SK-N-SH treated with all-trans-retinoic acid at 6 μM for 48 hours (cell line): ENCODE measurements around the gene ST3GAL5.

Experiments used
- ATAC-seq: fragments of 200-7000 bp; cut with Tn5 transposase; 3 replicates; pipeline ENCODE4 v1.9.1; 2020; ENCODE audit warnings: mild to moderate bottlenecking, moderate library complexity
- BACH2 ChIP-seq: fragments of 250-450 bp; sonication (Bioruptor Pico); IDR thresholded peaks from 2 replicates; pipeline ENCODE4 v1.9.0; 2021; ENCODE audit warnings: mild to moderate bottlenecking, borderline replicate concordance
- CSRNP3 ChIP-seq: fragments of 250-450 bp; sonication (Bioruptor Pico); IDR thresholded peaks from 2 replicates; pipeline ENCODE4 v1.5.1; 2021; ENCODE audit warnings: mild to moderate bottlenecking, moderate library complexity
- ESRRG ChIP-seq: fragments of 250-450 bp; sonication (Bioruptor Pico); IDR thresholded peaks from 2 replicates; pipeline ENCODE4 v1.6.1; 2021; ENCODE audit warnings: mild to moderate bottlenecking
- ISL1 ChIP-seq: fragments of 250-450 bp; sonication (Bioruptor Pico); IDR thresholded peaks from 2 replicates; pipeline ENCODE4 v2.1.2; 2022; ENCODE audit warnings: mild to moderate bottlenecking, moderate library complexity
- PATZ1 ChIP-seq: fragments of 250-450 bp; sonication (Bioruptor Pico); IDR thresholded peaks from 2 replicates; pipeline ENCODE4 v1.8.0; 2020; ENCODE audit warnings: mild to moderate bottlenecking, moderate library complexity, borderline replicate concordance
- PPARA ChIP-seq: fragments of 250-450 bp; sonication (Bioruptor Pico); IDR thresholded peaks from 2 replicates; pipeline ENCODE4 v1.5.0; 2020; ENCODE audit warnings: mild to moderate bottlenecking, borderline replicate concordance
- RARB ChIP-seq: fragments of 250-450 bp; sonication (Bioruptor Pico); IDR thresholded peaks from 2 replicates; pipeline ENCODE4 v1.8.0; 2021; ENCODE audit warnings: mild to moderate bottlenecking, moderate library complexity
- TCF4 ChIP-seq: fragments of 250-450 bp; sonication (Bioruptor Pico); IDR thresholded peaks from 2 replicates; pipeline ENCODE4 v1.8.0; 2021; ENCODE audit warnings: mild to moderate bottlenecking, moderate library complexity, borderline replicate concordance
- ZFP3 ChIP-seq: fragments of 250-450 bp; sonication (Bioruptor Pico); IDR thresholded peaks from 2 replicates; pipeline ENCODE4 v1.5.0; 2020; ENCODE audit warnings: mild to moderate bottlenecking, moderate library complexity
- ZFP30 ChIP-seq: fragments of 450-650 bp; formaldehyde crosslinking; IDR thresholded peaks from 2 replicates; pipeline ENCODE4 v1.5.0; 2022; ENCODE audit warnings: mild to moderate bottlenecking, moderate library complexity
- ZNF565 ChIP-seq: fragments of 450-650 bp; formaldehyde crosslinking; conservative IDR thresholded peaks from 2 replicates; pipeline ENCODE4 v1.5.0; 2020; ENCODE audit warnings: low read depth, mild to moderate bottlenecking, moderate library complexity
- ZNF70 ChIP-seq: fragments of 450-650 bp; formaldehyde crosslinking; IDR thresholded peaks from 2 replicates; pipeline ENCODE4 v1.5.0; 2020; ENCODE audit warnings: mild to moderate bottlenecking, moderate library complexity
- TF ChIP-seq, protein P1 (sequence below): fragments of 250-450 bp; sonication (Bioruptor Pico); IDR thresholded peaks from 2 replicates; pipeline ENCODE4 v1.5.0; 2020; ENCODE audit warnings: mild to moderate bottlenecking, moderate library complexity
- TF ChIP-seq, protein P2 (sequence below): fragments of 250-450 bp; sonication (Bioruptor Pico); IDR thresholded peaks from 2 replicates; pipeline ENCODE4 v1.5.1; 2020; ENCODE audit warnings: low read depth, mild to moderate bottlenecking, moderate library complexity

Gene ST3GAL5

GRCh38 chr2:85888684-85889626, at the start of gene ST3GAL5:
Gene ST3GAL5 (minus strand): TSS chr2:85888990. CDS start chr2:85888905, 85 bp downstream.
- TF ChIP-seq PATZ1, result peak; percentile 36; the same call in 1 of the 2 replicates
- TF ChIP-seq ZNF565 (CRISPR knock-in tag), result no peak
- ATAC-seq, result peak; percentile 70

DNA sequence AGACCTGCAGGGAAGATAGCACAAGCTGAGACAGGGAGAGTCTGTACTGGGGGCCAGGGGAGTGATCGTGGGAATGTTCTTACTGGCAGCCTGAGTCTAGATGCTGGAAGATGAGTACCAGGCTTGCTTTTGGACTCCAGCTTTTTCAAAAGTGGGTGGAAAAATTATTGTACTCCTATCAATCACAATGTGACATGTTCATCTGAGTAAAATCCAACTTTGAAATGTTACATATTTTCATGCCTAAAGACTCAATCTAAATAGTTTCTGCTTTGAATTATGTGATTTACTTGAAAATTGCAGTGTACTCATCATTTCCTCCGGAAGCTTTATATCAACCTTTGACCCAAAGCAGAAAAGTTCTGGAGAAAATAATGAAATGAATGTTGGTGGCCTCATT, 49.7 kb upstream of the ST3GAL5 start:
- ATAC-seq, result peak; percentile 40
- TF ChIP-seq RARB, result no peak
- peak; percentile 19; the same call in 1 of the 2 replicates for TF ChIP-seq ISL1

GRCh38 chr2:85937069-85937439, 48.3 kb upstream of the ST3GAL5 start:
- no peak for ATAC-seq
- TF ChIP-seq, protein P1, sequence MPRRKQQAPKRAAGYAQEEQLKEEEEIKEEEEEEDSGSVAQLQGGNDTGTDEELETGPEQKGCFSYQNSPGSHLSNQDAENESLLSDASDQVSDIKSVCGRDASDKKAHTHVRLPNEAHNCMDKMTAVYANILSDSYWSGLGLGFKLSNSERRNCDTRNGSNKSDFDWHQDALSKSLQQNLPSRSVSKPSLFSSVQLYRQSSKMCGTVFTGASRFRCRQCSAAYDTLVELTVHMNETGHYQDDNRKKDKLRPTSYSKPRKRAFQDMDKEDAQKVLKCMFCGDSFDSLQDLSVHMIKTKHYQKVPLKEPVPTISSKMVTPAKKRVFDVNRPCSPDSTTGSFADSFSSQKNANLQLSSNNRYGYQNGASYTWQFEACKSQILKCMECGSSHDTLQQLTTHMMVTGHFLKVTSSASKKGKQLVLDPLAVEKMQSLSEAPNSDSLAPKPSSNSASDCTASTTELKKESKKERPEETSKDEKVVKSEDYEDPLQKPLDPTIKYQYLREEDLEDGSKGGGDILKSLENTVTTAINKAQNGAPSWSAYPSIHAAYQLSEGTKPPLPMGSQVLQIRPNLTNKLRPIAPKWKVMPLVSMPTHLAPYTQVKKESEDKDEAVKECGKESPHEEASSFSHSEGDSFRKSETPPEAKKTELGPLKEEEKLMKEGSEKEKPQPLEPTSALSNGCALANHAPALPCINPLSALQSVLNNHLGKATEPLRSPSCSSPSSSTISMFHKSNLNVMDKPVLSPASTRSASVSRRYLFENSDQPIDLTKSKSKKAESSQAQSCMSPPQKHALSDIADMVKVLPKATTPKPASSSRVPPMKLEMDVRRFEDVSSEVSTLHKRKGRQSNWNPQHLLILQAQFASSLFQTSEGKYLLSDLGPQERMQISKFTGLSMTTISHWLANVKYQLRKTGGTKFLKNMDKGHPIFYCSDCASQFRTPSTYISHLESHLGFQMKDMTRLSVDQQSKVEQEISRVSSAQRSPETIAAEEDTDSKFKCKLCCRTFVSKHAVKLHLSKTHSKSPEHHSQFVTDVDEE (CRISPR knock-in tag), result no peak
- no peak for TF ChIP-seq ZNF70 (CRISPR knock-in tag)

DNA sequence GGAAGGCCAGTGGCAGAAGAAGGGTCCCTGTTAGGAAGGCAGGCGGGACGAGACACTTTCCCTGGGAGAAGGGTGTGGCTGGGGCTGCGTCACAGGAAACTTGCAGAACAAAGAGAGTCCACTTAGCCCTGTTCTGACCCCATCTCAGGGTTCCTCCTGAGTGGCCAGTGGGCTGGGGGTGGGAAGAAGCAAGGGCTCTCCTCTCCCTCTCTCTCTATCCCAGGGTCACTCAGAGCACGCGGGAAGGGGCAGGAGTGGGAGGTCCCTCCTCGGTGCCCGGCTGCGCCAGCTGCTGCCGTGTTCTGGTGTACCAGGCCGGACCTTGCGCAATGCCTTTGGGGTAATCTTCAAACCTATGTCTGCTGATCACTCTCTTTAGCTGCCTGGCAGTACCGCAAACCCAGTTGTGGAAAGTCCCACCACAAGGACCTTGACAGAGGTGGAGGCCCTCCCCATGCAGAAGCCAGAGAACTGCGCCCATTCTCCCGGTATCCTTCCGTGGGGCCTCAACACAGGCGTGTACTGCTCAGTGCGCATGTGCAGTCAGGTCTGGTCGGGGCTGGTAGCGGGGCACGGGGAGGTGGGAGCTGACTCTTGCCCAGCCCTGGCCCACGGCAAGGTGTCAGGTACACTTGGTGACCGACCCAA, 47.8 kb upstream of the ST3GAL5 start:
- TF ChIP-seq BACH2 (CRISPR knock-in tag), result no peak
- no peak for TF ChIP-seq ZFP30 (CRISPR knock-in tag)
- no peak for TF ChIP-seq PATZ1
- no peak for TF ChIP-seq ZNF565 (CRISPR knock-in tag)
- TF ChIP-seq ESRRG (CRISPR knock-in tag), result no peak
- TF ChIP-seq PPARA (CRISPR knock-in tag), result no peak
- peak; percentile 14 for ATAC-seq

- TF ChIP-seq ISL1 (peak; percentile 84), ZFP3 (0 out of 2 replicates have a peak, but pooled peaks have one; percentile 47), TCF4 (CRISPR knock-in tag) (no peak)
- TF ChIP-seq, protein P2, sequence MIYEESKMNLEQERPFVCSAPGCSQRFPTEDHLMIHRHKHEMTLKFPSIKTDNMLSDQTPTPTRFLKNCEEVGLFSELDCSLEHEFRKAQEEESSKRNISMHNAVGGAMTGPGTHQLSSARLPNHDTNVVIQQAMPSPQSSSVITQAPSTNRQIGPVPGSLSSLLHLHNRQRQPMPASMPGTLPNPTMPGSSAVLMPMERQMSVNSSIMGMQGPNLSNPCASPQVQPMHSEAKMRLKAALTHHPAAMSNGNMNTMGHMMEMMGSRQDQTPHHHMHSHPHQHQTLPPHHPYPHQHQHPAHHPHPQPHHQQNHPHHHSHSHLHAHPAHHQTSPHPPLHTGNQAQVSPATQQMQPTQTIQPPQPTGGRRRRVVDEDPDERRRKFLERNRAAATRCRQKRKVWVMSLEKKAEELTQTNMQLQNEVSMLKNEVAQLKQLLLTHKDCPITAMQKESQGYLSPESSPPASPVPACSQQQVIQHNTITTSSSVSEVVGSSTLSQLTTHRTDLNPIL, result peak; percentile 73; the same call in 1 of the 2 replicates
- ATAC-seq, result peak; percentile 90
These were observed 47.0 kb upstream of the ST3GAL5 start for GRCh38 chr2:85935746-85936208.

GRCh38 chr2:85935170-85935745, 46.5 kb upstream of the ST3GAL5 start:
- TF ChIP-seq ESRRG (CRISPR knock-in tag) (no peak), ZFP30 (CRISPR knock-in tag) (no peak), CSRNP3 (CRISPR knock-in tag) (no peak), ZFP3 (no peak), BACH2 (CRISPR knock-in tag) (no peak), RARB (no peak)
- TF ChIP-seq, protein P2, result no peak
- ATAC-seq, result no peak; the same call in 2 of the 3 replicates
